ENCODE results near the gene MDH1B. TPM values are rescaled to one million over a fixed set of nuclear protein-coding genes. Genes with fewer than 3 reads are reported as not detected.

MDH1B gene
- total RNA-seq, 2 donors from 2014 or later, result 1.0 to 3.0 TPM

DNA sequence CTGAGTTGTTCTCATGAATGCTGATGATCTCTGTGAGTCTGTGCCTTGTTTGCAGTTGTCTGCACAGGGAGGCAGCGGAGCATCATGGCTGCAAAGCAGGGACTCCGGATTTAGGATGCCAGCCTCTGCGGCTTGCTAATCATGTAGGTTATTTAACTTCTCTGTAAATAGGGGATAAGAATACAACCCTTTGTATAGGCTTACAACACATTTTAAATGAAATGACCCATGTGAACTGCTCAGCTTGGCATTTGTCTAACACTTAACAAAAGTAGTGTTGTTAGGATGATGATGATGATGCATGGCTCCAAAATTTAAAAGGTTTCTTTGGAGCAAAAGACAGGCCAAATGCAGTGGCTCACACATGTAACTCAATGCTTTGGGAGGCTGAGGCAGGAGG is 66.3 kb downstream of the MDH1B start:
- WGBS, 2 donors, result 66 to 74% methylated on average over 3 of the region's 3 CpGs
- H3K4me1 ChIP-seq, result no peaks in the 10 kb centered on the region
- DNase-seq (no peak), ATAC-seq (no peak)
- H3K9me3 ChIP-seq, result no peaks in the 10 kb centered on the region
- no peak overlapping the region for H3K27ac ChIP-seq
- H3K27me3 ChIP-seq, result no peaks in the 10 kb centered on the region
- H3K4me3 ChIP-seq, result no peak overlapping the region
- no peaks in the 10 kb centered on the region for H3K36me3 ChIP-seq (replicated peaks in 1 of 2; ENCODE audit: insufficient read depth in 1 of 2, low read depth in 2 of 2)
- intact Hi-C loops (cut with DNase I), result no loop called here
- no peak for TF ChIP-seq POLR2A (IDR thresholded peaks at IDR 0.05)
- TF ChIP-seq, protein P1, sequence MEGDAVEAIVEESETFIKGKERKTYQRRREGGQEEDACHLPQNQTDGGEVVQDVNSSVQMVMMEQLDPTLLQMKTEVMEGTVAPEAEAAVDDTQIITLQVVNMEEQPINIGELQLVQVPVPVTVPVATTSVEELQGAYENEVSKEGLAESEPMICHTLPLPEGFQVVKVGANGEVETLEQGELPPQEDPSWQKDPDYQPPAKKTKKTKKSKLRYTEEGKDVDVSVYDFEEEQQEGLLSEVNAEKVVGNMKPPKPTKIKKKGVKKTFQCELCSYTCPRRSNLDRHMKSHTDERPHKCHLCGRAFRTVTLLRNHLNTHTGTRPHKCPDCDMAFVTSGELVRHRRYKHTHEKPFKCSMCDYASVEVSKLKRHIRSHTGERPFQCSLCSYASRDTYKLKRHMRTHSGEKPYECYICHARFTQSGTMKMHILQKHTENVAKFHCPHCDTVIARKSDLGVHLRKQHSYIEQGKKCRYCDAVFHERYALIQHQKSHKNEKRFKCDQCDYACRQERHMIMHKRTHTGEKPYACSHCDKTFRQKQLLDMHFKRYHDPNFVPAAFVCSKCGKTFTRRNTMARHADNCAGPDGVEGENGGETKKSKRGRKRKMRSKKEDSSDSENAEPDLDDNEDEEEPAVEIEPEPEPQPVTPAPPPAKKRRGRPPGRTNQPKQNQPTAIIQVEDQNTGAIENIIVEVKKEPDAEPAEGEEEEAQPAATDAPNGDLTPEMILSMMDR (IDR thresholded peaks at IDR 0.05), result no peak

DNA sequence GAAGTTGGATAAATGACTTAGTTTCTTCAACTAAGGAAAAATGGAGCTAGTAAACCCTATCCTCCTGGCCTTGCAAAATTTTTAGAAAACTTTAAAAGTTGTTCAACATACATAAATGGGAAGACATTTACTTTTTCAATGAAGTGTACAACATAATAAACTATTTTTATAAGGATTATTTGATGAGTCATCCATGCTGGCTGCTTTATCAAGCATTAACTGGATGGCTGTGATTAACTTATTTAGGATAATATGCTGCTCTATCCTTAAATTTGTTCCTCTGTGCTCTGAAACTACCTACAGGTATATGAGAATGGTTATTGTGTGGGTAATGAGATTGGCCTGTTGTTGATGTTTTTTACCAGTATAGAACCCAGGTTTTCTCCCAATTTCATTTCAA is 68.2 kb downstream of the MDH1B start:
- no peaks in the 10 kb centered on the region for H3K9me3 ChIP-seq
- H3K4me3 ChIP-seq, result no peak overlapping the region
- no peak for DNase-seq
- TF ChIP-seq, protein P1 (IDR thresholded peaks at IDR 0.05), result no peak
- no peak for TF ChIP-seq POLR2A (IDR thresholded peaks at IDR 0.05)
- no peak overlapping the region for H3K27ac ChIP-seq
- no peak for ATAC-seq
- no peaks in the 10 kb centered on the region for H3K4me1 ChIP-seq
- intact Hi-C loops (cut with DNase I), result no loop called here
- no peaks in the 10 kb centered on the region for H3K27me3 ChIP-seq
- H3K36me3 ChIP-seq (replicated peaks in 1 of 2; ENCODE audit: insufficient read depth in 1 of 2, low read depth in 2 of 2), result no peaks in the 10 kb centered on the region

DNA sequence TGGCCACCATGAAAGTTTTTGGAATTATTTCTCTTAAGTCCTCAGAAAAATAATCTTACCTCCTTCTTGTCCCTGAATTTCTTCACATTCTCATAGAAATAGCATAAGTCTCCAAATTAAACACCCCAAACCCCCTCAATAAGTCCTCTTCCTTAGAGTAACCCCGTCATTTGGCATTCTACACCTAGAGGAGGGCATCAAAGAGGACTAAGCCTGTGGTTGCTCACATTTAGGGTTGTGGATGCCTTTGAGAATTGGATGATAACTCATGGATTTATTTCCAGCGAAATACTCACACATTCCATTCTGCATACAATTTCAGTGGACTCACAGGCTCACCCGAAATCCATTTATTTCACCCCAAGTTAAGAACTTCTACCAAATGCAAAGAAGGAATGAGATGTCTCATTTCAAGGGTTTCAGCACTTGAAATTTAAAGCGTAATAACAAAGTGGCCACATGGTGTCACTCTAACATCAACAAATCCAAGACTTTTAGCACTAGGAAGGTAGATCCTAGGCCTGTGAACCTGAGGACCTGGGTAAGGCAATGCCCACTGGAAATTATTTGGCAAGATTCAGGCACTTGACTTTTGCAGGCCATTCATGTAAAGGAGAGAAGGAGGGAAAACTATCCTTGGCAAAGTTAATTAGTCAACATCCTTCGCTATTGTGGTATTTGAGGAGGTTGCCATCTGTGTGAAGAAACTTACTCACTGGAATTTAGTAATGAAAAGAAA is 71.6 kb downstream of the MDH1B start:
- ATAC-seq, result peak; percentile 64
- Histone ChIP-seq H3K36me3 (replicated peaks in 1 of 2; ENCODE audit: insufficient read depth in 1 of 2, low read depth in 2 of 2) (no peaks in the 10 kb centered on the region), H3K4me3 (no peak overlapping the region), H3K4me1 (no peaks in the 10 kb centered on the region), H3K27me3 (no peaks in the 10 kb centered on the region), H3K27ac (no peak overlapping the region), H3K9me3 (no peaks in the 10 kb centered on the region)
- 25 to 29% methylated on average over 5 of the region's 5 CpGs for WGBS, 2 donors
- no peak for TF ChIP-seq POLR2A (IDR thresholded peaks at IDR 0.05)
- TF ChIP-seq, protein P1 (IDR thresholded peaks at IDR 0.05), result peak in 6 of 7 experiments; percentile 49 to 74 (median 62)
- peak; percentile 7 to 45 (median 18) for DNase-seq
- intact Hi-C loops (cut with DNase I), result no loop called here

DNA sequence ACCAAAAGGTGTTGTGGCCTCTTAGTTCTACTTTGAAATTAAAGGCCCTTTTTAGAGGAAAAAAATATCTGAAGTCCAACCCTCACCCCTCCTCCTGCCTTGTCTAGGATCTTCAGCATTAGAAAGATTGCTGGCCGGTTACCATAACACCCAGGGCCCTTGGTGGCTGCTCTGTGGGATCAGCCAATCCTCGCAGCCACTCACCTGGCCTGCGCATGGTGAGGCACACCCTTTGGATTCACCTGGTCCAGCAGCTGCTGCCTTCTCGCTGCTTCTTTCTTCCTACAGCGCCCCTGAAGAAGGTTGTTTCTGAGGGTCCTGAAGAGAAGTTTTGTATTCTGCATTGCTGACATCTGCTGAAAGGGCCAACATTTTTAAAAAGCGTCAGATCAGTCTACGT is 72.2 kb downstream of the MDH1B start:
- ATAC-seq (no peak), DNase-seq (no peak)
- intact Hi-C loops (cut with DNase I), result no loop called here
- H3K36me3 ChIP-seq (replicated peaks in 1 of 2; ENCODE audit: insufficient read depth in 1 of 2, low read depth in 2 of 2), result no peaks in the 10 kb centered on the region
- H3K4me3 ChIP-seq, result no peak overlapping the region
- no peaks in the 10 kb centered on the region for H3K27me3 ChIP-seq
- 36 to 48% methylated on average over 7 of the region's 7 CpGs for WGBS, 2 donors
- H3K4me1 ChIP-seq, result no peaks in the 10 kb centered on the region
- H3K27ac ChIP-seq, result no peak overlapping the region
- no peaks in the 10 kb centered on the region for H3K9me3 ChIP-seq
- TF ChIP-seq, protein P1 (IDR thresholded peaks at IDR 0.05), result no peak
- no peak for TF ChIP-seq POLR2A (IDR thresholded peaks at IDR 0.05)

DNA sequence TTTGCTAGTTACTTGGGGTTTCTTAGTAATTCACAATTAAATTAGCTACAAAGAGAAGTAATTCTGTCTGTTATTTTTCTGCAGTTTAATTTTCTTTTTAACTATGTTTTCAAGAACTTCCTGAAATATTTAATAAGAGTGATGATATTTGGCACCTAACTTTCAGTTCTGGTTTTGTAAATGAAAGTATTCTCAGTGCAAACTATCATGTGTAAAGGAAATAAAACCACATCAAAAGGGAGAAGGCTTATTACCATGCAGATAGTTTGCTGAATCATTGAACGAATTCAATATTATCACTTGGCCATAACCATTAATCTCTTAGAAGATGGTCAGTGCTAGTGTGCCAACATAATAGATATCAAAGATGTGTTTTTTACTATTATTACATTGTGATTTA is 76.1 kb downstream of the MDH1B start:
- no peak for DNase-seq
- TF ChIP-seq POLR2A (IDR thresholded peaks at IDR 0.05), result no peak
- TF ChIP-seq, protein P1 (IDR thresholded peaks at IDR 0.05), result no peak
- ATAC-seq, result no peak
- Histone ChIP-seq H3K9me3 (no peaks in the 10 kb centered on the region), H3K4me3 (no peak overlapping the region), H3K36me3 (replicated peaks in 1 of 2; ENCODE audit: insufficient read depth in 1 of 2, low read depth in 2 of 2) (no peaks in the 10 kb centered on the region), H3K27ac (no peak overlapping the region), H3K4me1 (no peaks in the 10 kb centered on the region), H3K27me3 (no peaks in the 10 kb centered on the region)
- 26 to 45% methylated on average over 1 of the region's 1 CpG for WGBS, 2 donors
- intact Hi-C loops (cut with DNase I), result no loop called here
